Breast epithelium (tissue), 3 donors: ENCODE results near the gene TP53I13.

Experiments used
- CTCF ChIP-seq, 3 donors: fragments of 450-650 bp; IDR thresholded peaks; one replicate each; pipeline ENCODE4 v1.5.1; 2016 to 2017; ENCODE audit warnings: antibody characterized with exemption in 3 of 3, mild to moderate bottlenecking in 3 of 3, moderate library complexity in 3 of 3
- POLR2AphosphoS5 ChIP-seq, 3 donors: sonication (generic); formaldehyde crosslinking; IDR thresholded peaks; one replicate each; pipeline ENCODE4 v1.6.1; 2017; ENCODE audit warnings: antibody characterized with exemption in 3 of 3

GRCh38 chr17:29583324-29584248, 15.1 kb downstream of the TP53I13 start:
- TF ChIP-seq CTCF (IDR thresholded peaks at IDR 0.05) (no peak), POLR2AphosphoS5 (IDR thresholded peaks at IDR 0.05) (no peak)
